ENCODE results near the gene BCL2L12. TPM values are rescaled to one million over a fixed set of nuclear protein-coding genes. Genes with fewer than 3 reads are reported as not detected.

The BCL2L12 gene
- total RNA-seq, 1 donor from 2014 or later = 53.3 TPM

DNA sequence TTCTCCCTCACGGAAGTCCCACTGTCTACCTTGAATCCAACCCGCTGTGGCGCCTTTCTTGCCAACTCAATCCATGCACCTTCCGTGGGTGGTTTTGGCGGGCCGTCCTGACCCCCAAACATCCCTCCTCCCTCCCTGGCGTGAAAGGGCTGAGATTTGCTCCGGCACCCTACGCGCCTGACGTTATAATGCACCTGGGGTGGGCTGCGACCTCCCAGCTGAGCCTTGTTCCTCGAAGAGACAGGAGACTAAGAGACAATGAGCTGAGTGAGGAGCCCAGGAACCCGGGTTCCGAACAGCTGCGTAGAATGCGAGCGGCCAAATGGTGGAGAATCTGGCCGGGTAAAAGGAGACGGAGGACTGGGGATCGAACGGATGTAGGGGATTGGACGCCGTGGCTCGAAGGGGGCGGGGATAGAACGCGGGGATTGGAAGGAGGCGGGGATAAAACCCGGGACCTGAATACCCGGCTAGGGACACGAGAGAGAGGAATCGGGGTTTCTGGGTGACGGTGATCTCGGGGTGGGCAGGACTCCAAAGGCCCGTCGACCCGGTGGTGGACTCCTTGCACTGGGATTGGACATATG lies 25.0 kb downstream of the BCL2L12 start, which contains the start of gene CPT1C:
CPT1C (plus strand) TSS at position 461 of the 587 bp plus-strand sequence. CDS start 1,137 bp downstream, outside the sequence.
- TF ChIP-seq, protein P1, sequence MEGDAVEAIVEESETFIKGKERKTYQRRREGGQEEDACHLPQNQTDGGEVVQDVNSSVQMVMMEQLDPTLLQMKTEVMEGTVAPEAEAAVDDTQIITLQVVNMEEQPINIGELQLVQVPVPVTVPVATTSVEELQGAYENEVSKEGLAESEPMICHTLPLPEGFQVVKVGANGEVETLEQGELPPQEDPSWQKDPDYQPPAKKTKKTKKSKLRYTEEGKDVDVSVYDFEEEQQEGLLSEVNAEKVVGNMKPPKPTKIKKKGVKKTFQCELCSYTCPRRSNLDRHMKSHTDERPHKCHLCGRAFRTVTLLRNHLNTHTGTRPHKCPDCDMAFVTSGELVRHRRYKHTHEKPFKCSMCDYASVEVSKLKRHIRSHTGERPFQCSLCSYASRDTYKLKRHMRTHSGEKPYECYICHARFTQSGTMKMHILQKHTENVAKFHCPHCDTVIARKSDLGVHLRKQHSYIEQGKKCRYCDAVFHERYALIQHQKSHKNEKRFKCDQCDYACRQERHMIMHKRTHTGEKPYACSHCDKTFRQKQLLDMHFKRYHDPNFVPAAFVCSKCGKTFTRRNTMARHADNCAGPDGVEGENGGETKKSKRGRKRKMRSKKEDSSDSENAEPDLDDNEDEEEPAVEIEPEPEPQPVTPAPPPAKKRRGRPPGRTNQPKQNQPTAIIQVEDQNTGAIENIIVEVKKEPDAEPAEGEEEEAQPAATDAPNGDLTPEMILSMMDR (conservative IDR thresholded peaks at IDR 0.05; ENCODE audit: low read depth, low read length) = no peak
- no peak for DNase-seq (ENCODE audit: low read depth)
- peak within 1 kb of the TSS; percentile 62 for H3K4me3 ChIP-seq (ENCODE audit: low read depth, low read length)

DNA sequence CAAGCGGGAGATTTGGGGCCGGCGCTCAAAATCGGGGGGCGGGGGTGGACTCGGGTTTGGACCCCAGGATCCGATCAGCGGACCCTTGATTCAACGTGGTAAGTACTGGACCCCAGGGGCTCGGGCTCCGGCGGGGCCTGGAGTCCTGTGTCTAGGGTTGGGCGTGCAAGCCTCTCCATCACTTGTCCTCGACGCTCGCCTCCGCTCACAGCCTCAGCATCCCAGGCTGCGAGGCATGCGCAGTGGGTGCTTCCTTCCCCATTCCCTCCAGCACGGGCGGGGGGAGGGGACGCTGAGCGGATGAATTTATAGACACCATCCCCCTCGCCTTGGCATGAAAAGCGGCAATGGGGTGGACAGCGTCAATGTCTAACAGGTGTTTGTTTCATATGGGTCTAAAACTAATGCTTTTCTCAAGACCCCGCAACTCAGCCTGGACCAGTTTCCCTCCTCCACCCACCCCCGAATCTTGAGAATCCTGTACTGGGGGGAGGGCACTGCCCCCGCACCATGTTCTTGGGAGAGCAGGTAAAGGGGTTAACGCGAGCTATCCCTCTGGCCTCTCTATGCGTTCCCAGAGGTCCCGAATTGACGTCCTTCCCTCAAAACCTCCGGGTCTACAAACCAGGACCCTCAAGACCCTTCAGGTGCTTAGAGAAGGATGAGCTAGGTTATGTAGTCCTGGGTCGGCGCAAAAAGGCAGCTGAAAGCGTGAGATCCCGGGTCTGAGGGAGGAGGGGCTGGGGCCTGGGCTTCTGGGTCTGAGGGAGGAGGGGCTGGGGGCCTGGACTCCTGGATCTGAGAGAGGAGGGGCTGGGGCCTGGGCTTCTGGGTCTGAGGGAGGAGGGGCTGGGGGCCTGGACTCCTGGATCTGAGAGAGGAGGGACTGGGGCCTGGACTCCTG lies 25.8 kb downstream of the BCL2L12 start:
- DNase-seq (ENCODE audit: low read depth) = no peak
- peak overlapping the region; percentile 62 for H3K4me3 ChIP-seq (ENCODE audit: low read depth, low read length)
- TF ChIP-seq, protein P1 (conservative IDR thresholded peaks at IDR 0.05; ENCODE audit: low read depth, low read length) = no peak

DNA sequence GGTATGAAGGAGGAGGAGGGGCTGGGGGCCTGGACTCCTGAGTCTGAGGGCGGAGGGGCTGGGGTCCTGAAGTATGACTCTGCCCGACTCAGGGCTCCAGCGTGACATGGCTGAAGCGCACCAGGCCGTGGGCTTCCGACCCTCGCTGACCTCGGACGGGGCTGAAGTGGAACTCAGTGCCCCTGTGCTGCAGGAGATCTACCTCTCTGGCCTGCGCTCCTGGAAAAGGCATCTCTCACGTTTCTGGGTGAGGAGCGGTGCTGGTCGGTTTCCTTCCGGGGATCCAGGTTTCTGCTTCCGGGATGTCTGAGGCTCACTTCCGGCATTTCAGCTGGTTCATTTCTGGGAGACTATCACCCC lies 26.4 kb downstream of the BCL2L12 start:
- TF ChIP-seq, protein P1 (conservative IDR thresholded peaks at IDR 0.05; ENCODE audit: low read depth, low read length) = no peak
- H3K4me3 ChIP-seq (ENCODE audit: low read depth, low read length) = peak overlapping the region; percentile 62

DNA sequence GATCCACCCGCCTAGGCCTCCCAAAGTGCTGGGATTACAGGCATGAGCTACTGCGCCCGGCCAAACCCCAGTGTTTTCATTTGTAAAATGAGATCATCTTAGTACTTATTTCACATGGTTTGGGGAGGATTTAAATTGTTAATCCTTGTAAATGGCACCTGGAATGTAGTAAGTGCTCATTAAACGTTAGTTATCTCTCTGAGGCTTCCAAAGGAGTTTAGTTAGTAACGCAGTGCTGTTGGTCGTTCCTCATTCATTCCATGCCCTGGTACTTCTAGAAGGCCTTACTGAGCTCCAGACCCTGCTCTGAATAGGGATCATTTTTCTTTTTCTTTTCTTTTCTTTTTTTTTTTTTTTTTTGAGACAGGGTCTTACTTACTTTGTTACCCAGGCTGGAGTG lies 30.4 kb downstream of the BCL2L12 start:
- DNase-seq (ENCODE audit: low read depth) = no peak
- no peak overlapping the region for H3K4me3 ChIP-seq (ENCODE audit: low read depth, low read length)
- TF ChIP-seq, protein P1 (conservative IDR thresholded peaks at IDR 0.05; ENCODE audit: low read depth, low read length) = no peak

More for the DNA sequence above, 26.4 kb downstream of the BCL2L12 start:
- DNase-seq (ENCODE audit: low read depth) = no peak

DNA sequence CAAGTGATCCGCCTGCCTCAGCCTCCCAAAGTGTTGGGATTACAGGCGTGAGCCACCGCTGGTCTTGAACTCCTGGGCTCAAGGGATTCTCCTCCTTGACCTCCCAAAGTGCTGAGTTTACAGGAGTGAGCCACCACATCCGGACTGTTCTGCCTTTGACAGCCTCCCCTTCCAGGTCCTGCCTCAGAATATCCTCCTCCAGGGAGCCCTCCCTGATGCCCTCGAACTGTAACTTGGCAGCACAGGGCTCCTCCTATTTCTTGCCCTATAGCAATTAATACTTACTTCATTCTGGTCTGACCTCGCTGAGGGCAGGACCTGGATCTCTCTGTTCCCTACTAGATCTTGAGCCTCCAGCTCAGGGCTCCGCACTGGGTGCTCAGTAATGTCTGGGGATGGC lies 31.1 kb downstream of the BCL2L12 start:
- no peak for DNase-seq (ENCODE audit: low read depth)
- TF ChIP-seq, protein P1 (conservative IDR thresholded peaks at IDR 0.05; ENCODE audit: low read depth, low read length) = no peak
- no peak overlapping the region for H3K4me3 ChIP-seq (ENCODE audit: low read depth, low read length)

DNA sequence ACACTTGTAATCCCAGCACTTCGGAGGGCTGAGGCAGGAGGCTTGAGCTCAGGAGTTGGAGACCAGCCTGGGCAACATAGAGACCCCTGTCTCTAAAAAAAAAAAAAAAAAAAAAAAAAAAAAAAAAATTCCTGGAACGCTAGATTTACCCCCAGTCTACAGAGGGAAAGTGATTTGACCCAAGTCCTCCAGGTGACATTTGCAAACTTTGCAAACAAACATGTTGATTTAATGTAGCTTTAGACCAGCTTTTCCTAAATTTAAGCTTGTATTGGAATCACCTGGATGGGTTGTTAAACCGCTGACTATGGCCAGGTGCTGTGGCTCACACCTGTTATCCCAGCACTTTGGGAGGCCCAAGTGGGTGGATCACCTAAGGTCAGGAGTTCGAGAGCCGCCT lies 33.6 kb downstream of the BCL2L12 start:
- no peak overlapping the region for H3K4me3 ChIP-seq (ENCODE audit: low read depth, low read length)
- TF ChIP-seq, protein P1 (conservative IDR thresholded peaks at IDR 0.05; ENCODE audit: low read depth, low read length) = no peak
- DNase-seq (ENCODE audit: low read depth) = no peak

Measured in epithelial cell of proximal tubule (primary cell).